ENCODE results near the gene OR10K1. TPM values are rescaled to one million over a fixed set of nuclear protein-coding genes. Genes with fewer than 3 reads are reported as not detected.

Gene OR10K1
- total RNA-seq, 1 experiment from 2014 or later, result not detected

GRCh38 chr1:158493054-158493453, 31.4 kb downstream of the OR10K1 start:
- intact Hi-C loops (cut with micrococcal nuclease; ENCODE audit: unreplicated experiment), result no loop called here
- POLR2A ChIA-PET, result no interaction called here
- BruUV-seq (replicated peaks), result no TSS peak
- CTCF ChIA-PET, result no interaction called here
- DNase-seq (ENCODE audit: low read depth, low spot score) (no peak), ATAC-seq (no peak)
- TF ChIP-seq SIN3A (IDR thresholded peaks at IDR 0.05; ENCODE audit: borderline replicate concordance, insufficient read depth, low read depth, low read length), result no peak
- no peak for TF ChIP-seq POLR2AphosphoS5 (IDR thresholded peaks at IDR 0.05; ENCODE audit: low read depth, low read length)
- TF ChIP-seq TCF7L2 (IDR thresholded peaks at IDR 0.05; ENCODE audit: low read depth, low read length), result no peak
- H3K27me3 ChIP-seq (ENCODE audit: control insufficient read depth, insufficient read depth, low read length), result no peaks in the 10 kb centered on the region
- in situ Hi-C loops (cut with HindIII; ENCODE audit: low pct_unique_long_range_greater_than_20kb, low sequenced_read_pairs), result no loop called here
- no peaks in the 10 kb centered on the region for H3K9me3 ChIP-seq (ENCODE audit: control insufficient read depth, insufficient read depth, low read depth, low read length)
- H3K36me3 ChIP-seq (ENCODE audit: control insufficient read depth, insufficient read depth, low read length), result no peaks in the 10 kb centered on the region
- H3K4me1 ChIP-seq (ENCODE audit: control insufficient read depth, insufficient read depth, low read length), result no peaks in the 10 kb centered on the region
- H3K27ac ChIP-seq (ENCODE audit: low read length), result no peak overlapping the region
- no peak overlapping the region for H3K4me3 ChIP-seq (ENCODE audit: low read depth in 2 of 2, low read length in 2 of 2)

GRCh38 chr1:158494796-158495195, 33.2 kb downstream of the OR10K1 start:
- in situ Hi-C loops (cut with HindIII; ENCODE audit: low pct_unique_long_range_greater_than_20kb, low sequenced_read_pairs), result no loop called here
- ChIA-PET CTCF (no interaction called here), POLR2A (no interaction called here)
- no peak for DNase-seq (ENCODE audit: low read depth, low spot score)
- intact Hi-C loops (cut with micrococcal nuclease; ENCODE audit: unreplicated experiment), result no loop called here
- TF ChIP-seq SIN3A (IDR thresholded peaks at IDR 0.05; ENCODE audit: borderline replicate concordance, insufficient read depth, low read depth, low read length) (no peak), TCF7L2 (IDR thresholded peaks at IDR 0.05; ENCODE audit: low read depth, low read length) (no peak), CTCF (IDR thresholded peaks at IDR 0.05) (no peak), POLR2AphosphoS5 (IDR thresholded peaks at IDR 0.05; ENCODE audit: low read depth, low read length) (no peak), REST (IDR thresholded peaks at IDR 0.05; ENCODE audit: insufficient read depth in 1 of 2, low read depth in 2 of 2, low read length in 1 of 2) (no peak)
- Histone ChIP-seq H3K9me3 (ENCODE audit: control insufficient read depth, insufficient read depth, low read depth, low read length) (no peaks in the 10 kb centered on the region), H3K27ac (ENCODE audit: low read length) (no peak overlapping the region), H3K4me1 (ENCODE audit: control insufficient read depth, insufficient read depth, low read length) (no peaks in the 10 kb centered on the region), H3K27me3 (ENCODE audit: control insufficient read depth, insufficient read depth, low read length) (no peaks in the 10 kb centered on the region), H3K4me3 (ENCODE audit: low read depth in 2 of 2, low read length in 2 of 2) (no peak overlapping the region), H3K36me3 (ENCODE audit: control insufficient read depth, insufficient read depth, low read length) (no peaks in the 10 kb centered on the region)
- no TSS peak for BruUV-seq (replicated peaks)
- ATAC-seq, result no peak

- in situ Hi-C loops (cut with HindIII; ENCODE audit: low pct_unique_long_range_greater_than_20kb, low sequenced_read_pairs) (no loop called here), intact Hi-C loops (cut with micrococcal nuclease; ENCODE audit: unreplicated experiment) (no loop called here)
- no peak for ATAC-seq
- Histone ChIP-seq H3K4me3 (ENCODE audit: low read depth in 2 of 2, low read length in 2 of 2) (no peak overlapping the region), H3K27me3 (ENCODE audit: control insufficient read depth, insufficient read depth, low read length) (no peaks in the 10 kb centered on the region), H3K9me3 (ENCODE audit: control insufficient read depth, insufficient read depth, low read depth, low read length) (no peaks in the 10 kb centered on the region), H3K27ac (ENCODE audit: low read length) (no peak overlapping the region), H3K36me3 (ENCODE audit: control insufficient read depth, insufficient read depth, low read length) (no peaks in the 10 kb centered on the region), H3K4me1 (ENCODE audit: control insufficient read depth, insufficient read depth, low read length) (no peaks in the 10 kb centered on the region)
- TF ChIP-seq CTCF (IDR thresholded peaks at IDR 0.05) (peak; percentile 6; the same call in 1 of the 2 replicates), TCF7L2 (IDR thresholded peaks at IDR 0.05; ENCODE audit: low read depth, low read length) (no peak)
- CTCF ChIA-PET, result interaction anchor here (1.3 kb wide), 1 partner anchor 292 kb away, joined by 5 read pairs; no protein-coding TSS in a partner anchor
- BruUV-seq (replicated peaks), result no TSS peak
- POLR2A ChIA-PET, result no interaction called here
- DNase-seq (ENCODE audit: low read depth, low spot score), result no peak
Observed at GRCh38 chr1:158496374-158496773, 34.7 kb downstream of the OR10K1 start.
